GM18907 (cell line): ENCODE data around the gene CTIF.

Experiments
- ATAC-seq: cut with Tn5 transposase; IDR thresholded peaks from one replicate; pipeline ENCODE4 v1.9.1; 2021; ENCODE audit warnings: mild to moderate bottlenecking, moderate library complexity; ENCODE audit not compliant: unreplicated experiment

CTIF gene

DNA sequence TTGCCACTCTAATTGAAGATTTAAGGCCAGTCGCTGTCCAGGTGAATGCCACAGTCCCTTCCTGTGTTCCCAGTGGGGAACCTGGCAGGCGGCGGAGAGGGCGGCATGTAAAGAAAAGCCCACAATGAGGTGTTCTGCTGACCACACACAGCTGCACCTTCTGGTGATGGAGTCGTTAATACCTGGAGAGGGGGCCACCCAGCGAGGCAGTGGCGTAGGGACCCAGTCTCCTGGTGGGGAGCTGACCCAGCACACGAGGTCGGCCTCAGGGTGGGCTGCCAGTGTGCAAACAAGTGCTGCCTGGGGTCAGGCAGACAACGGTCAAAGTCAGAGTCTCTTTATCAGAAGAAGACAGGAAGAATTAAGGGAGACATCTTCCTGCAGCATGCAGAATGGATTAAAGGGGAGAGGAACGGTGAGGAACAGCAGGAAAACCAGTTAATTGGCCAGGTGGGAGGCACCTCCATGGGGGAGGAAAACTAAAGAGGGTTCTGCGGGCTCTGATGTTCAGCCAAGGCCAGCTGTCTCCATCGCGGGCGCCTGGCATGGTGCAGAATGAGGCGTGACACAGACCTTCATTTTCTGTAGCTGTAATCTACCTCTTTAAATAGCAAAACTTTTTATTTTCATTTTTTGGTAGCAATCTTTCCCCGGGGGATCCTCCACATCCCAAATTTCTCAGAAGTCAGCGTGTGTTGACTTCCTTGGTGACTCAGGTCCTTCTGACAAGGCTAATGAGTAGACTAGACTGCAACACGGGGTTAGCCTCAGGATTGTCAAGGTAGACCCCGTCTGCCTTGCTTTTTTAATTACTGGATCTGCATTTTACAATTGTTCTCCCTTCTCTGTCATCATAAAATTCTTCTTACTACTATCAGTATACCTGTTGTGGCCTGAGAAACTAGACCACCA, 333.7 kb downstream of the CTIF start:
- ATAC-seq: no peak

GRCh38 chr18:48874233-48874632, 335.4 kb downstream of the CTIF start:
- ATAC-seq: no peak

DNA sequence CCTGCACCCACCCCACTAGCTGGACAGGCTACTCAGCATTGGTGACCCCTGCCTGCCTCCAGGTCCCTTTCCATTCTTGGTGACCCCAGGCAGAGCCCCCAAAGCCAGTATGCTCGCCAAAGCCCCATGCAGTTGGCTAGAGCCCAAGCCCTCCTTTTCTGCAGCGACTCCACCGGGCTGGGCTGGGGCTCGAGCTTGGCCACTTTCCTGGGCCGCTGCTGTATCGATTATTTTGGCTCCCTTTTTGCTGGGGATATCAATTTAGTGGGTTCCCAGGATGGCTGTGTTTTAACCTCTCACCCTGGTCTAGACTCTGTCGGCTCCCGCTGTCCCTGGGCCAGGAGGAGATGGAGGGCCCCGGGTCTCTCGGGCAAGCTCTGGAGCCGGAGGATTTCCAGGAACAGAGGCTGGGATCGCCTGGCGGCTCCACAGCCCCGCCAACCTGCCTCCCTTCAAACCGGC, 335.9 kb downstream of the CTIF start:
- ATAC-seq: no peak

GRCh38 chr18:48875314-48875941, 336.6 kb downstream of the CTIF start:
- ATAC-seq: no peak

- no peak for ATAC-seq
Observed at GRCh38 chr18:48875942-48876511, 337.2 kb downstream of the CTIF start.

DNA sequence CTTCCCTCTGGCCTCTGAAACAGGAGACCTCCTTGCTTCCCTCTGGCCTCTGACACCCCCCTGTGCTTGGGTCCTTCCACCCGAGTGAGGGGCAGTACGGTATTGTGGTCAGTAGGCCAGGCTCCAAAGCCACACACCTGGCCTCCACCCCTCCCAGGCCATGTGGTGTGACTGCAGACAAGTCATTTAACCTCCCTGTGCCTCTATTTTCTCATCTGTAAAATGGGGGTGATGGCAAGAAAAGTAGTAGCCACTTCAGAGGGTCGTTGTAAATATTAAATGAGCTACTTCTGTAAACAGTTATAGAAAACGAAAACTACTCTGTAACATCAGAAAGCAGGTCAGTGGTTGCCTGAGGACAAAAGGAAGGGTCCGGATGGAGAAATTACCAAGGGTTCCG, 337.8 kb downstream of the CTIF start:
- no peak for ATAC-seq

DNA sequence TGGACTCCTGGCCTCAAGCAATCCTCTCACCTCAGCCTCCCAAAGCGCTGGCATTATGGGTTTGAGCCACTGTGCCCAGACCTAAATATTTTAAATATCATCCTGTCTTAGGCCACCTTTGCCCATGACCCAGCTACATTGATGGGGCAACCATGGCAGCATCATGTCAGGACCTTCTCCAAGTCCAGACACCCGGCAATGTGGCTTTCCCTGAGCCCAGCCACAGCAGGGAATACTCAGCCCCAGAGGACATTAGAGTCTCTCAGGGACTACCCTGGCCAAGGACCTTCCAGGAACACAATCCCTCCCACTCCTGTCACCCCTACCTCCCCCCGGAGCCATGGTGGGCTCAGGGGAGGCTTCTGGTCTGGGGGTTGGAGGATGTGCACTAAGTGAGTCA, 339.1 kb downstream of the CTIF start:
- ATAC-seq: no peak

GRCh38 chr18:48878471-48878870, 339.6 kb downstream of the CTIF start:
- ATAC-seq: no peak

DNA sequence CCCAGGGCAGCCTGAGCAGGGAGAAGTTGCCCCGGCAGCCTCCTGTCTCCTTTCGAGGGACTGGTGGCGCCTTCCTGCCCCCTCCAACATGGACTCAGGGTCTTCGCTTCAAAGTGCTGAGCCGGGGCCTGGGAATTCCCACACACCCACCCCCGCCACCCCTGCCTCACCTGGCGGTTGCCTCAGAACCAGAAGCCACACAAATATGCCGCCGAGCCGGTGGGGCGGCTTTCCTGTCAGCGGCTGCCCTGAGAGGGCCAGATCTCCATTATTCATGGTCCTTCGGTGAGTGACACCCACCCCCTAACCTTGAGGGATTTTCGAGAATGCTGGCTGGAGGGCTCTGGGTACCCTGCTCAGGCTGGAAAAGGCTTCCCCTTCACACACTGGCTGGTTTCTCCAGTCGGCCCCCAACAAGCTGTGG, 340.2 kb downstream of the CTIF start:
- no peak for ATAC-seq

GRCh38 chr18:48880931-48881330, 342.1 kb downstream of the CTIF start:
- ATAC-seq: no peak

DNA sequence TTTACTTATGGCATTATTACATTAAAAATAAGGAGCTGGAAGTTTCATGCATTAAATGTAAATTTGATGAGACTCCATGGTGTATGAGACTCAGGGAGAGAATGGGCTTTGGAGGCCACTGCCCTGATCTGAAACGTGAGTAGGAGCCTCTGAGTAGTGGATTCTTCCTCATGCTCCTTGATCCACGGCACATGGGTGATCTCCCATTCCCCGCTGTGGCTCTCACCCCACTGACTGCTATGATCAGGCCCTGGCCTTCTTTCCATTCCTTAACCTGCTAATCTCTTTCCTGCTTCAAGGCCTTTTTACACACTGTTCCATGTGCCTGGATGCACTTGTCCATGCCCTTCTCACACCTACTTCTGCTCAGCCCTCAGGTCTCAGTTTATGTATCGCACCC, 343.5 kb downstream of the CTIF start:
- ATAC-seq: no peak

DNA sequence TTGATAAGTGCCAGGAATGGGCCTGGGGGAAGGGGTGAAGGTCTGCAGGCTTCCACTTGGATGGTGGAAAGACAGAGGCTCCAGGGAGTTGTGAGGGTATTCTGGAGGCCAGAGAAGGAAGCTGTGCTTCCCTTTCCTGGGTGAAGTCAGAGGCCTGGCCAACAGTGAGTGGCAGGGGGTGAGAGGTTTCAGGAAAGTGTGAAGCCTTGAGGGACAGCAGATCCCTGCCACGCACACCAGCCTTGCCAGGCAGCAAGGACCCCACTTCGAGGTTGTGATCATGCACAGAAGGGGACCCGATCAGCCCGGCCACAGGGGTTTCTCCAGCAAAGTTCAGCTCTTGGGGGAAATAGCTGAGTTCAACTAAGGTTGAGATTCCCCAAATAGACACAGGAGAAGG, 345.5 kb downstream of the CTIF start:
- ATAC-seq: no peak

DNA sequence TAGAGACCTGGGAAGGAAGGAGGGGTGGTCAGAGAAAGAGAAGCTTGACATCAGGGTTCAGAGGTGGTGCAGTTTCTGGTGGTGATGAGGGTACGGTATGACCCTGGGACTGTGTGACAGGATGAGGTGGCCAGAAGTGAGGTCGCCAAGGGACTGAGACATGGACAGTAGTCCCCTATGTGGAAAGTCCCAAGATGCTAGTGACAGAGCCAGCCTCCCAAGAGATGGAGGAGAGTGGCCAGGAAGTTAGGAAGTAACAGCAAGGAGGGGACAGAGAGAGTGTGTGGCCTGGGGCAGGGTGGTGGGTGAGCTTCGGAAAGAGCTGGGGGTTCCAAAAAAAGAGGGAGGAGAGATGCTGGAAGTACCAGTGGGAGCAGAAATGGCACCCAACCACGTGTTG, 345.9 kb downstream of the CTIF start:
- ATAC-seq: no peak

DNA sequence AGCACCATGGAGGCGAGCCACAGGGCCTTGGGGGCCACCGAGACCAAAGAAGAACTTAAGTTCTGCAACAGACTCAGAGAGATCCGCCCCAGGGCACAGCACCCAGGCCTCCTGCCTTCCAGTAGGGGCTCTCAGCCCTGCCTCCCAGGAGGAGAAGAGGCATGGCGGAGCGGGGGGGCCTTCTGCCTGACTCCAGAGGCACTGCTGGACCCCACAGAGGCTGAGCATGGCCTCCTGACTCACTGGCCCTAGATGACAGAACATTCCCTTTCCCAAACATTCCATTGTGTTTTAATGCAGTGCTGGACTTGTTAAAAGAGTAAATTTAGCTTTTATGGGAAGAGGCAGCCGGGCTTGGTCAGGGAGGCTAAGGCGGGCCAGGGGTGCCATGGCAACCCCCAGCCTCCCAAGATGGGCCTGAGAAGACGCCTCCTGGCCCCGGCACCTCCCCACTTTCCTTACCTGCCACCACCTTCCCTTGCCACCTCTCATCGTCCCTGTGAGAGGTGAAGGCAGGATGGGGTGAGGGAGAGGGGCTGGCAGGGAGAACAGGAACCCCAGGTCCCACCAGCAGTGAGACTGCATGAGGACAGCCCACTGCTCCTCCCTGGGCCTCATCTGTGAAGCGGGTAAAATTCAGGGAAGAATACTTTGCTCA, 346.6 kb downstream of the CTIF start:
- no peak for ATAC-seq

- no peak for ATAC-seq
Observed at GRCh38 chr18:48885924-48886400, 347.1 kb downstream of the CTIF start.

GRCh38 chr18:48886520-48887293, 347.9 kb downstream of the CTIF start:
- no peak for ATAC-seq

DNA sequence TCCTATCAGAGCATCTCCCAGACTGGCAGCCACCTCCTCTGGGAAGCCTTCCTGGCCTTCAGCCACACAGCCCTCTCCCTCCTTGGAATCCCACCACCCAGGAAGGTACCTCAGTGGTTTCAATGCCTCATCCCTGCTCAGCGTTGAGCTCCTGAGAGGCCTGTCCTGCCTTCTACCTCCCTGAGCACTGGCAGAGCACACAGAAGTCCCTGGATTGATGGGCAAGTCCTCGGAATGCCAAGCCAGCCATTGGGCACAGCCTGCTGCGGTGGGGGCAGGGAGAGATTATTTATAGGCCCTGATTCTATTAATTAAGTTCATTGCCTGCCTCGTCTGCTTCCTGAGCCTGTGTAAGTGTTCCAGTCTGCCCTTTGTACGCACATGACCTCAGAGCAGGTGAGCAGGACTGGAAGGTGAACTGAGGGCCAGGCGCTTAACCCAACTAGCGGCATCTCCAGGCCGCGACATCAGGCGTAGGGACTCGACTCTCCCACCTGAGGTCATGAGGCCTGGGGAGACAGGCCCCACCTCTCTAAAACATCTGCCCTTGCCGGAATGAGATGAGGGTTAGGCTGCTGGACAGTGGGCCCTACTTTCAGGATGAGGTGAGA, 348.6 kb downstream of the CTIF start:
- no peak for ATAC-seq

GRCh38 chr18:48887905-48888772, 349.3 kb downstream of the CTIF start:
- no peak for ATAC-seq

GRCh38 chr18:48888773-48889080, 349.9 kb downstream of the CTIF start:
- no peak for ATAC-seq
